ENCODE data around the gene NEDD4L. TPM values are rescaled to one million over a fixed set of nuclear protein-coding genes. Genes with fewer than 3 reads are reported as not detected.

NEDD4L gene
- total RNA-seq, 1 donor from 2014 or later = 32.6 TPM

DNA sequence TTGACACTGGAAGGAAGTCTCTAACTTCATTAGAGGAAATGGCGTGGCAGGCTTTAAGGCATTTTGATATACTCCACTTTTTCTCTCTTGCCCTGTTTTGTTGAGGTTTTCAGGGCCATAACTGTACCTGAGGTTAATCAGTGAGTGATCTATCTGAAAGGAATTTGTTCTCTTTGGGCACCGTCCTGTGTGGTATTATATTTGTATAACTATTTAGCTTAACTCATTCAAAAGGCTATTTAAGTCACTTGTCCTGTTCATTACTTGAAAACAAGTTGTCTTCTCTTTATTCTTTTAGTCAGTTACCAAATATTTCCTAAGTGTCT, 180.4 kb downstream of the NEDD4L start:
- no peaks in the 10 kb centered on the region for H3K27me3 Mint-ChIP-seq
- intact Hi-C loops (cut with micrococcal nuclease) = loop anchor here (2.0 kb wide), 2 partner anchors 16 to 44 kb away; no protein-coding TSS in a partner anchor
- H3K27ac Mint-ChIP-seq = peak overlapping the region; percentile 72
- H3K9me3 Mint-ChIP-seq = no peaks in the 10 kb centered on the region
- no peak for TF ChIP-seq CTCF (IDR thresholded peaks at IDR 0.05)
- CTCF ChIA-PET = no interaction called here
- no peak for ATAC-seq (ENCODE audit: low read depth)
- H3K4me3 Mint-ChIP-seq = peak overlapping the region; percentile 47
- DNase-seq = no peak
- no peaks in the 10 kb centered on the region for H3K36me3 Mint-ChIP-seq (ENCODE audit: low read depth)
- H3K4me1 Mint-ChIP-seq = peaks cover 51% of the 10 kb centered on the region
- POLR2A ChIA-PET = interaction anchor here (0.7 to 1.0 kb wide), 2 partner anchors 12 to 89 kb away, joined by 3 to 4 read pairs; no protein-coding TSS in a partner anchor

DNA sequence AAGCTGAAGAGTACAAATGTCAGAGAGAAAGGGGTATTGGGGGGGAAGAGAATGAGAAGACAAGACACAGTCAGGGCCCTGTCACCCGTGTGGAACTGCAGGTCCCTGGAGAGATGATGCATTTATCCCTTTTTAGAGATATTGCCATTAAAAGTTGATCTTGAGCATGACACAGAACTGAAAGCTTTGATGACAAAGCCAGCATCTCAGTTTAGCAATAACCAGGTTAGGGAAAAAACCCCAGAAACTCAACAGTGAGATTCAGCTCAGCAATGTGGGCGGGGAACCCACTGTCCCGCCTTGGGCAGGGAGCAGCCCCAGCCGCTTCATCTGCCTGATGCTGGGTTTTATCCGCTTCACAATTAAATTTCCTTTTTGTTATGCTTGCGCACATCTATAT, 181.1 kb downstream of the NEDD4L start:
- Mint-ChIP-seq H3K27me3 (no peaks in the 10 kb centered on the region), H3K4me3 (peak overlapping the region; percentile 59), H3K27ac (peak overlapping the region; percentile 66), H3K9me3 (no peaks in the 10 kb centered on the region), H3K4me1 (peaks cover 54% of the 10 kb centered on the region), H3K36me3 (ENCODE audit: low read depth) (no peaks in the 10 kb centered on the region)
- intact Hi-C loops (cut with micrococcal nuclease) = loop anchor here (2.0 to 5.0 kb wide), 3 partner anchors 16 to 912 kb away; partner anchors contain the start of gene SEC11C
- no peak for DNase-seq
- no peak for TF ChIP-seq CTCF (IDR thresholded peaks at IDR 0.05)
- peak; percentile 89 for ATAC-seq (ENCODE audit: low read depth)
- ChIA-PET CTCF (interaction anchor here (0.7 to 0.8 kb wide), 2 partner anchors 44 to 89 kb away, joined by 3 to 4 read pairs; no protein-coding TSS in a partner anchor), POLR2A (interaction anchor here (0.8 to 1.1 kb wide), 3 partner anchors 11 to 914 kb away, joined by 3 to 5 read pairs (median 4); partner anchors contain the start of gene SEC11C)

DNA sequence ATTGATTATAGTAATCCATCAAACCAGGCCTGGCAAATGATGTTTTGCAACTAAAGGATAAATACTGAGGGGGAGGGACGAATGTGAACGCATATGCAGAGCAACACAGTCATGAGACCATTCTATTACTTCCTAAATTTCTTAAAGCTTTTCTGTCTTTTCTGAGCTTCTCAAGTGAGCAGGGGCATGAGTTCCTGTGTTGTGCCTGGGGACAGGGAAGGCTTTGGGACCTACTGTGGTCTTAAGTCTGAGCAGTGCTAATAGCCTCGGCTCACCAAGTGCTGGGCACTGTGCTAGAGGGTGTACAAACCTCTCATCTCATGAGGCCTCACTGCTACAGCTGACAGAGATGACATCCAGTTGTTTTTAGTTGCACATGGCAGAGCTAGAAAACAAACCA, 182.4 kb downstream of the NEDD4L start:
- H3K27ac Mint-ChIP-seq = peak overlapping the region; percentile 3
- intact Hi-C loops (cut with micrococcal nuclease) = loop anchor here (5.0 kb wide), 1 partner anchor 911 kb away; the partner anchor contains the start of gene SEC11C
- TF ChIP-seq CTCF (IDR thresholded peaks at IDR 0.05) = no peak
- no peaks in the 10 kb centered on the region for H3K27me3 Mint-ChIP-seq
- ChIA-PET POLR2A (interaction anchor here (0.5 to 1.2 kb wide), 3 partner anchors 10 to 704 kb away, joined by 3 to 6 read pairs (median 5); no protein-coding TSS in a partner anchor), CTCF (no interaction called here)
- no peaks in the 10 kb centered on the region for H3K9me3 Mint-ChIP-seq
- peaks cover 64% of the 10 kb centered on the region for H3K4me1 Mint-ChIP-seq
- H3K4me3 Mint-ChIP-seq = no peak overlapping the region
- DNase-seq (no peak), ATAC-seq (ENCODE audit: low read depth) (no peak)
- no peaks in the 10 kb centered on the region for H3K36me3 Mint-ChIP-seq (ENCODE audit: low read depth)

GRCh38 chr18:58227361-58227930, 183.4 kb downstream of the NEDD4L start:
- H3K9me3 Mint-ChIP-seq = no peaks in the 10 kb centered on the region

More at GRCh38 chr18:58227361-58227930, 183.4 kb downstream of the NEDD4L start:
- intact Hi-C loops (cut with micrococcal nuclease) = loop anchor here (5.0 kb wide), 1 partner anchor 910 kb away; the partner anchor contains the start of gene SEC11C
- Mint-ChIP-seq H3K36me3 (ENCODE audit: low read depth) (no peaks in the 10 kb centered on the region), H3K4me3 (no peak overlapping the region), H3K27me3 (no peaks in the 10 kb centered on the region), H3K27ac (no peak overlapping the region), H3K4me1 (peaks cover 67% of the 10 kb centered on the region)
- ATAC-seq (ENCODE audit: low read depth) (no peak), DNase-seq (no peak)
- CTCF ChIA-PET = interaction anchor here (0.6 kb wide), 1 partner anchor 17 kb away, joined by 3 read pairs; no protein-coding TSS in a partner anchor
- no peak for TF ChIP-seq CTCF (IDR thresholded peaks at IDR 0.05)
- POLR2A ChIA-PET = interaction anchor here (0.6 kb wide), 1 partner anchor 537 kb away, joined by 10 read pairs; no protein-coding TSS in a partner anchor

Measured in activated B cell treated with CpG ODN at 0.5 μM for 24 hours (primary cell).